Neutrophil (primary cell): ENCODE data around the gene SMIM7.

ENCODE experiments used
- H3K27ac ChIP-seq: fragments of 200-600 bp; sonication (generic); 2 replicates; pipeline ENCODE4 v1.5.1; 2016; ENCODE audit warnings: mild to moderate bottlenecking, moderate library complexity
- H3K27me3 ChIP-seq: fragments of 200-600 bp; sonication (generic); 2 replicates; pipeline ENCODE4 v1.6.0; 2016; ENCODE audit warnings: mild to moderate bottlenecking
- H3K36me3 ChIP-seq: fragments of 200-600 bp; sonication (generic); 2 replicates; pipeline ENCODE4 v1.5.1; 2017
- H3K4me1 ChIP-seq, 2 experiments: fragments of 200-600 bp in 1 of 2; sonication (generic) in 1 of 2; 1 replicate in 1 of 2; 2 replicates in 1 of 2; pipeline versions ENCODE4 v1.5.1 to v1.6.1; 2013 to 2016; ENCODE audit warnings: low read depth in 1 of 2, low read length in 1 of 2, mild to moderate bottlenecking in 1 of 2, moderate library complexity in 1 of 2; ENCODE audit not compliant: control insufficient read depth in 1 of 2, insufficient read depth in 1 of 2
- H3K4me3 ChIP-seq, 2 experiments: fragments of 200-600 bp in 1 of 2; sonication (generic) in 1 of 2; 1 replicate in 1 of 2; 2 replicates in 1 of 2; pipeline ENCODE4 v1.5.1; 2013 to 2016; ENCODE audit warnings: low read depth in 1 of 2, low read length in 1 of 2, mild to moderate bottlenecking in 1 of 2, moderate library complexity in 1 of 2
- H3K9me3 ChIP-seq: fragments of 200-600 bp; sonication (generic); 2 replicates; pipeline ENCODE4 v1.5.1; 2016
- CTCF ChIP-seq: fragments of 200-600 bp; sonication (generic); IDR thresholded peaks from 2 replicates; pipeline ENCODE4 v1.5.1; 2016; ENCODE audit warnings: antibody characterized with exemption

SMIM7 gene

GRCh38 chr19:16626796-16627192 lies 33.1 kb downstream of the SMIM7 start:
- no peak for TF ChIP-seq CTCF
- Histone ChIP-seq H3K27ac (peak overlapping the region; percentile 89), H3K9me3 (no peaks in the 10 kb centered on the region), H3K4me3 (peak overlapping the region; percentile 86 to 93), H3K27me3 (no peaks in the 10 kb centered on the region), H3K36me3 (peaks cover 25% of the 10 kb centered on the region), H3K4me1 (peaks cover 43 to 48% of the 10 kb centered on the region in 2 experiments)

GRCh38 chr19:16625163-16625958 lies 34.6 kb downstream of the SMIM7 start:
- Histone ChIP-seq H3K9me3 (no peaks in the 10 kb centered on the region), H3K27ac (peak overlapping the region; percentile 89), H3K36me3 (peaks cover 13% of the 10 kb centered on the region), H3K4me1 (peaks cover 43 to 48% of the 10 kb centered on the region in 2 experiments), H3K4me3 (no peak overlapping the region), H3K27me3 (no peaks in the 10 kb centered on the region)
- TF ChIP-seq CTCF = no peak

- Histone ChIP-seq H3K4me3 (no peak overlapping the region), H3K36me3 (peaks cover 8% of the 10 kb centered on the region), H3K27me3 (no peaks in the 10 kb centered on the region), H3K27ac (peak overlapping the region; percentile 89), H3K9me3 (no peaks in the 10 kb centered on the region), H3K4me1 (peaks cover 42 to 49% of the 10 kb centered on the region in 2 experiments)
- no peak for TF ChIP-seq CTCF
Observed at GRCh38 chr19:16624236-16624635, 35.7 kb downstream of the SMIM7 start.

- H3K27ac ChIP-seq = no peak overlapping the region
- no peak overlapping the region for H3K4me3 ChIP-seq
- H3K9me3 ChIP-seq = no peaks in the 10 kb centered on the region
- peaks cover 8% of the 10 kb centered on the region for H3K36me3 ChIP-seq
- H3K27me3 ChIP-seq = no peaks in the 10 kb centered on the region
- TF ChIP-seq CTCF = no peak
- peaks cover 36 to 45% of the 10 kb centered on the region in 2 experiments for H3K4me1 ChIP-seq
Observed at GRCh38 chr19:16623576-16623975, 36.4 kb downstream of the SMIM7 start.

- H3K9me3 ChIP-seq = no peaks in the 10 kb centered on the region
- no peak overlapping the region for H3K4me3 ChIP-seq
- H3K4me1 ChIP-seq = peaks cover 35 to 49% of the 10 kb centered on the region in 2 experiments
- H3K36me3 ChIP-seq = peaks cover 8% of the 10 kb centered on the region
- no peaks in the 10 kb centered on the region for H3K27me3 ChIP-seq
- no peak for TF ChIP-seq CTCF
- no peak overlapping the region for H3K27ac ChIP-seq
Observed at GRCh38 chr19:16623066-16623465, 36.9 kb downstream of the SMIM7 start.
